Pons (tissue), 1 donor: Measurements from ENCODE around the gene SLC22A3.
"Not testable (repeated sequence)": the region's sequence is repeated elsewhere in the genome, so short reads cannot be mapped to it uniquely, and the experiment has no call there.

Experiments used
- DNase-seq: peaks from one replicate; pipeline ENCODE4 v3.0.0-alpha.2; 2016; ENCODE audit warnings: low spot score

SLC22A3 gene

DNA sequence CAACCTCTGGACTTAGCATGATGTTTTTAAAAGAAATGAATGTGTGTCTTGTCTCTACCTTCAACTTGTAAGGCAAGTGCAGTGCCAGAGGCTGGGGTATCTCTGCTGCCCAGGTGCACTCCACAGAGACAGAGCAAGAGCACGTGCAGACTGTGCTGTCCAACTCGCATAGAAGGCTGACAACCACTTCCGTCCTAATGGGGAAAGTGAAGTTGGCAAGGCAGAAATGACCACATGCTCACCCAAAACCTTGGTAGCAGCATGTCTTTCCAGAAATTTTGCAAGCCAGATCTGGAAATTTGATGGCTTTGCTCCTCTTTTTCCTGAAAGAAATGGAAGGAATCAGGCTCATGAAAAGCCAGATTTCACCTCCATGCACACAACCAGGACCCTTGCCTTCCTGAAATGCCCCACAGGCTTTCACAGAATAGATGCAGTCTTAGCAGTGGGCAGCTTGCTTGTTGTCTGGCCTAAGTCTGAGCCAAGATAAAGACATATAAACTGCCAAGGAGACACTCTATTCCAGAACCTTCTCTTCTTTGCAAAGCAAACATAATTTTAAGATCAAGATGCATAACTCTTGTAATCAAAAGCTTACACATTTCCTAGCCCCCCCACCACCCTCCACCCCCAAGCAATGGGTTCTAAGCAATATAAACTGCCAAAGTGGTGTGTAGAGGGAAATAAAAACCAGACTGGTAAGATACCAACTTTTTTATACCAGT lies 26.8 kb downstream of the SLC22A3 start:
- DNase-seq: no peak

DNA sequence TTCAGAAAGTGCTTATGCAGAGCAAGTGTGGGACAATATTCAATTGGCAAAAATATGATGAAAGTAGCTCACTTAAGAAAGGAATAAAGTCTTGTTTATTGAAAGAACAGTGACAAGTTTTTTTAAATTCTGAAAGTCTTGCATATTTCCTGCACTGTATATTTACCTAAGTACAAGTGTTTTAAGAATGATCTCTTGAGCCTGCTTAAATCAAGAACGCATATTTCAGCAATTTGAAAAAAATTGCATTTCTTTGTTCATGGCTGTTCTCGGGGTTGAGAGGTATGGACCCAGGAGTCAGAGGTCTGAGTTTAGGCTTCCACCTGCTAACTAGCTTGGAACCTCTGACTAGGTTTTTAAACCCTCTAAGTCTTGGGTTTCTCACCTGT lies 27.4 kb downstream of the SLC22A3 start:
- no peak for DNase-seq

DNA sequence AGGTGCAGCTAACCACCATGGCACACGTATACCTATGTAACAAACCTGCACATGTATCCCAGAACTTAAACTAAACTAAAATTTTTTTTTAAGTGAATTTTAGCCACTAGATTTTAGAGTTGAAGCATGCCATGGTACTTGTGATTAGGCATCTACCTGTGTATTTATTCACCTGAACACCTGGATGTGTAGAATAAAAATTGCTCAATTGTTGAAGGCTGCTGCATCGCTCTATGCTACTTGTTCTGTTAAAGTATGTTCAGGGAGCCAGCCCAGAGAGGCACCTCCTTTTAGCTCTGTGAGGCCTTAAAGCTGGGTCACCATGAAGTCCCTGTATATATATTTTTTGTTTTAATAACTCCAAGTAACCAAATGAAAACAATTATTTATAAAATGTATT lies 28.3 kb downstream of the SLC22A3 start:
- DNase-seq: no peak

DNA sequence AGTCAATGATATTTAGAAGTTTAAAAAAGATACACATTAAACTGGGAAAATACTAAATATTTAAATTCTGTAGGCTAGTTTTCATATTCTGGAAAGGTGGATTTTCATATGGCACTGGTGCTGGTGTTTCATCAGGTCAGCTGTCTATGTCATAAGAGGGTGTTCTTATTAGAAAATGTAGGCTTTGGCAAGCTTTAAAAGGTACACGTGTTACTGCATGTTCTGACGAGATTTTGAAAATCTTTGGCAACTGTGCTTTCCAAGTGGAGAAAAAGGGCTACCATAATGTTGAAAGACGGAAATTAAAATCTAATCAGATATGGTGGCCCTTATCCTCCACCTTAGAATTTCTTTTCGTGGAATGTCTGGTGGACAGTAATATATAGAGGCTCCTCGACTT lies 30.0 kb downstream of the SLC22A3 start:
- no peak for DNase-seq

DNA sequence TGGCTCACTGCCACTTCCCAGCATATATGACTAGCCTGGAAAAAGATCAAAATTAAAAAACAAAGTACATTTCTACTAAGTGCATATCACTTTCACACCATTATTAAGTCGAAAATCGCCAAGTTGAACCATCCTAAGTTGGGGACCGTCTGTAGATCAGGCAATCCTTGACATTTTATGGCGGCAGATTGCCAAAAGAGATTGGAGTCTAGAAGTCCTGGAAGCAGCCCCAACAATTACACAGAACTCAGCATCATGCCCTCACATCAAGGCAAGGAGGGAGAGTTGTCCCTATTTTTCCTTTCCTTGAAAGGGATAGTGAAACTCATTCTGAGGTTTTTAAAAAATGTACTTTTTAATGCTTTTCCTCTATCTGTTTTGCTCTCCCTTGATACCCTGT lies 30.7 kb downstream of the SLC22A3 start:
- no peak for DNase-seq

DNA sequence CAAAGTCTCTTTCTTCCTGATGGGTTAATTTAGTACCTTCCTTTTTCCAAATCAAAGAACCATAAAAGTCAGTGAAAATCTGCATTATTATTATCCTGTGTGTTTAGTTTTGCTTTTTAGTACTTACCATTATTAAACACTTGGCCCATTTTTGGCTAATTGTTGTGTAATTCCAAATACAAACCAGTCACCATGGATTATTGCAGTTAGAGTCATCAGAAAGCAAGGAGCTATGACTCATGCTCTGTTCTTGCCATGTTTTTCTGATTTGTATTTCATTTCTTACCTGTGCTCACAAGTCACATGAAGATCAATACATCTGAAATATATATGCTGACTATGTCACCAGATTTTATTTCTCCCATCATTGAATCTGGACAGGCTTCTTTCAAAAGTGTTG lies 31.3 kb downstream of the SLC22A3 start:
- DNase-seq: no peak

DNA sequence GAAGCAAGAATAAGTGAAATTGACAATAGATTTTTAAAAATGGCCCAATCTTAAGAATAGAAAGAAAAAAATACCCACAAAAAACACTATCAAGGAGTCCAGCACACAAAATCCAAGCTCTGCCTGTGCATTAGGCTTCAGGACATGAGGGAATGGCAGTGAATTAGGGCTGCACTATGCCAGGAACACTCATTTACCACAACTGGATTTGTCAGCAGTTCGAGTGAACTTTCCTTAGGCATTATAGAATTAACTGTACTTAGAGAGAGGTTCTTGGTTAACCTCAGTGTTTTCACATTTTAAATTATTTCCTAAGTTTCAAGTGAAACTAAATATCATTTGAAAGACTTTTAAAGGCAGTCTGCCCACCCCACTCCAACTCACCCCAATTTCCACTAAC lies 34.8 kb downstream of the SLC22A3 start:
- DNase-seq: no peak

DNA sequence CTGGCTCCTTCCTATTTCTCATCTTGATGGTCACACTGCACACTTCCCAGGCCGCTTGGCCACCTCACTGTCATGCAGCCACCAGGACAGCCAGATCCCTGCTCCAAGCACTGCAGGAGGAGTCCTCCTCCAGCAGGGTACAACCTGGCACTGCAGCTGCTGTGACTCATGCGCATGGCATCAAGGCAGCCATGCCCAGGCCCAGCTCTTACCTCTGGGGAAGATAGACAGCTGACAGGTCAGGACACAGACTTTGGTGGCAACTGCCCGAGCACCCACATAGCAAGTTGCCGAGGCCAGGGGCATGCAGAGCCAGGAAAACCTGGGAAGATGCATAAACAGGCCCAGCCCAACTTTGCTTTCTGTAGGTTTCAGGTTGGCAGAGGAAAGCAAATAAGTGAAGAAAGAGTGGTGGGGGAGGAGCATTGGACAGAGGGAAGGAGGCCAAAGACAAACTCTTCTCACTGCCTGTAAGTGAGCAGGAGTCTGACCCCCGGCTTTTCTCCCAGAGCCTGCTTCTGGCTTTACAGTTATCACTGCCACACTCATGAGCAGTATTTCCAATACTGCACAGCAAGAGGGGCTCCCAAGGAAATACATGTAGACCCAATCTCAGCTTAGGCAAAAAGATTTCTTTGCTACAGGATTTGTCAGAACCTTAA lies 38.8 kb downstream of the SLC22A3 start:
- DNase-seq: no peak

DNA sequence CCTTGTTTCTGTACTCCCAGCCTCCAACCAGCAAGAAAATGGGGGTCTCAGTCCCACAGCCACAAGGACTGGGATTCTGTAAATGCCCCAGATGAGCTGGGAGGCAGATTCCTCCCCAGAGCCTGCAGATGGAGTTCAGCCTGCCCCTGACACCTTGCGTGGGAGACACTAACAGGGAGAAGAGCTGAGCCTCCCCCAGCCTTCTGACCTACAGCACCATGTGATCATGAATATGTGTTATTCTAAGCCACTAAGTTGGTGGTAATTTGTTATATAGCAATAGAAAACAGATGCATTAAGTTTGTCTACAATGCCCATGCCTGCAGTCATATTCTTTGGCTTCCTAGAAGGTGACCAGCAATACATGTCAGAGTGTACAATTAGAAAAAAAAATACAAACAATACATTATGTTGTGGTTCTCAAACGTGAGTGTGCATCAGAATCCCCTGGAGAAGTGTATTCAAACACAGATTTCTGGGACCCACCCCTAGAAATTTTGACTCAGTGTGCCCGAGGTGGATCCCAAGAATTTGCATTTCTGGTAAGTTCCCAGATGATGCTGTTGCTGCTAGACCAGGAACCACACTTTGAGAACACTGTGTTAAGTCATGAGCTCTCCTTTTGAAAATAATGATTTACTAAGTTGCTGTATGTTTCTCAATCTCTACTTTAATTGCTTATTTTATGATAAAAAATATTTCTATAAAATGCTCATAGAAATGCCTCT lies 39.9 kb downstream of the SLC22A3 start:
- DNase-seq: no peak

DNA sequence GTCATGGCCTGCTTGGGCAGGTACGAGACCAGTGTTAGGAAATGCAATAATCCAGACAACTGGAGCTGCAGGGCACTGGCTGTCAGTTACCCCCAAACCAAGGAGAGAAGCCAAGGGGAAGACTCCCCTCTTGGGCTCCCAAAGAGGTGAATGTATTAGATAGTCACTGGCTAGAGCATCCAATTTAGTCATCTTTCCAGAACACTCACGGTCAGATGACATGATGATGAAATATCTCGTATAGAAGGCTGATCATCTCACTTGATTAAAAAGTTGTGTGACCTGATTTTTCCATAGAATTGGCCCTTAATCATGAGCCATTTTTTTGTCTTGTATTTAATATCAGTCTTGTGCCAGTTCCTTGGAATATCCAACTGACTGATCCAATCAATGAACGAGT lies 40.7 kb downstream of the SLC22A3 start:
- no peak for DNase-seq

DNA sequence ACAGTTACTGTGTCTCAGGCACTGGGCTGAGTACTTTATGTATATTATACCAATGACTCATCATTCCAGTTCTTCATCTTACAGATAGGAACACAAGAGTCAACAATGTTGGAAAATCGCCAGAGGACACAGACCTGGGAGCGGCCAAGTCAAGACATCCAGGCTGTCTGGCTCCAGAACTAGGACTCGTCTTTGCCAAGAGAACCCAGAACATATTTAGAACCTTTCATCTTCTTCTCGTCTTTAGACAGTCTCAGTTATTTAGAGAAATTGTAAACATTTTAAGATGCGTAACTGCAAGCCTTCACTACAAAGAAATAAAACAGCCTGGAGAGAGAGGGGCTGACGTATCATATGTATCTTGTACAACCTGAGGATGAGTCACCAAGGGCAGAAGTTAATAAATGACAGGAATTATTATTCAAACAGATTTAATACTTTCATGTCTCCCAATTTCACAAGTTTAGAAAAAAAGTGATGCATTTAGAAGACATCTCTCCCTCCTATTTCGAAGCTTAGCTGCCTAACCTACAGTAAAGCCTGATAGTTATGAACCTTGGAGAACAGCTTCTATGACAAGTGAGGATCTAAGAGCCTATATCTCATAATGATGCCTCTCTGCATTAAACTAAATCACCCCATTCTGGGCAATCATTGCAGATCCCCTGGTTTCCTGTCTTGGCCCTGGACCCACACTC lies 43.4 kb downstream of the SLC22A3 start:
- DNase-seq: peak; percentile 13

DNA sequence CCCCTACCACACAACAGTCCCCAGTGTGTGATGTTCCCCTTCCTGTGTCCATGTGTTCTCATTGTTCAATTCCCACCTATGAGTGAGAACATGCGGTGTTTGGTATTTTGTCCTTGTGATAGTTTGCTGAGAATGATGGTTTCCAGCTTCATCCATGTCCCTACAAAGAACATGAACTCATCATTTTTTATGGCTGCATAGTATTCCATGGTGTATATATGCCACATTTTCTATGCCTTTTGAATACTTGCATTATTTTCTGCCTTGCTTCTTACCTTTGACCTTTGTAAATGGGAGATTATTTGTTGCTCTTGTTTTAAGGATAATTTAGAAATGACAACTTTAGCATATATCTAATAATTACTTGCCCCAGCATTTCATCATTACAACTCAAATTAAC lies 45.3 kb downstream of the SLC22A3 start:
- not testable (repeated sequence) for DNase-seq

DNA sequence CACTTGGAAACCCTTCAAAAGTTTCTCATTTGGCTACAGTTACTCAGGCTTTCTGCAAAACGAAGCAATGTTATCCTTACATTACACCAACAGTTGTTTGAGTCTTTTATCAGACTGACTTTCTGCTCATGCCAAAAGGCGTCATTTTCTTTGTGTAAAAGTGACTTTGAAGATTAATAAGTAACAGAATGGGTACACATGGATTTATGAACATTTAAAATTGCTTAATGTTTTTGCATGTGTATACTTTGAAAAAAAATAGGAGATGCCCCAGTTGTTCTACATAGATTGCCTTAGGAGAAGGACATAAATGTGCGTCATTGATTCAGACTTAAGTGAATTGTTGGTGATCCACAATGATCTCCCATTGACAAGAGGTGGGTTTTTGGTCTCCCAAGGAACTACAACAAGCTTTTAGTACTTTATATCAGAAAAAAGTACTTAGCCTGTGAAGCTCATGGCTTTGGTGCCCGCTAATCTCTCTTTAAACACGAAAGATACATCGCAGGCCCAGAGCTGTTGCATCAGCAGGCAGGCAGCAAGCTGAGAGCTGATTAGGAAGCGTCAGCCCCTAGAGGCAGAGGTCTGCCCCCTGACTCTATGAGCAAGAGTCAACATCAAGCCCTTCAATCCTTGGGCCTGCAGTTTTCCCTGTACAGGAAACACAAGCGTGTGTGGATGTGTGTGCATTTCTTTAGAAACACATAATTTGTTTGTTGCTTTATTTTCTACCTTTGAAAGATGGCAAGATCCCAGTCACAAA lies 45.9 kb downstream of the SLC22A3 start:
- no peak for DNase-seq

DNA sequence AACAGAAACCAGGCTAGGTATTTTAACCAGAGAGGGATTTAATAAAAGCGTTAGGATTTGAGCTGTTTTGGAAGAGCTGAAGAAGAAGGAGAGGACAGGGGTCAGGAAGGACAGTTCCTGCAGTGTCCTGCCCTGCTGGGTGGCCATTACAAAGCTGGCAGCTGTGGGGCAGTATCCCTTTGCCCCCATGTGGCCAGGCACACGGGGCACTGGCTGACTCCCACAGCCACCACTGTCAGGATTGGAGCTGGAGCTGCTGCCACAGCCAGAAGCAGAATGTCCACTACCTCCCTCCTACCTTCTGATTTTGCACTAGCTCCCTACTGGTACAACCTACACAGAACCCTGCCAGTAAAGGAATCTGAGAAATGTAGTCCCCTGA lies 46.5 kb downstream of the SLC22A3 start:
- DNase-seq: no peak

DNA sequence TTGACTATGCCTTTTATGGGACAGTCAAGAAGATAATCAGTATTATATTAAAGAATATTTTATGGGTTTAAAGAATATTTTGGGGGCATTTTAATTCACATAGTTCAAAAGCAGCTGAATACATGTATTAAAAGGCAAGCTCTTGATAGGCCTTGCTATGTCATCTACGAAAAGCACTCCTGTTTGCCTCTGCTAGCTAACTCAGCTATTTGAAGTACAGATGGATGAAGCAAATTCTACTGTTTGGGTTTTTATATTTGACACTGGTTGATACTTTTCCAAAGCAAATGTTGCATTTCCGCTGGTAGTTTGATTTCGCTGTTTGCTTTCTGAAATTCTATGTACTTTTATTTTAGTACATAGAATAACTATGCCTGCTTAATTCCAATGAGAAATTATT lies 47.0 kb downstream of the SLC22A3 start:
- no peak for DNase-seq

DNA sequence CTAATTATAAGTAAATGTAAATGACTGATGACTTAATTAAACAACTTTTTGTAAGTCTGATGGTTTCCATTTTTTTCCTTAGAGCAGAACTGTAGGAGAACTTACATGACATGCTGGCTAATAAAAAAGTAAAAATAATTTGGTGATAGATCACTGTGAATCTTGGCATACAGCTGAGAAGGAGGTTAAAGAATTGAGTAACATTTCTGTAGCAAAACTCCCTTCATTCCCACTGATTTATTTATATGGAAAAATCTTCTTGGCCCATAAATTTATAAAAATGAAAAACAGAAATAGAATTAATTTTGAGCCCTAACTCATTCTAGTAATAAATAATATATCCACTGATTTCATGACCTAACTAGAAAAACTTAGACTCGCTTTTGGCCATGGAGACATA lies 48.1 kb downstream of the SLC22A3 start:
- no peak for DNase-seq

DNA sequence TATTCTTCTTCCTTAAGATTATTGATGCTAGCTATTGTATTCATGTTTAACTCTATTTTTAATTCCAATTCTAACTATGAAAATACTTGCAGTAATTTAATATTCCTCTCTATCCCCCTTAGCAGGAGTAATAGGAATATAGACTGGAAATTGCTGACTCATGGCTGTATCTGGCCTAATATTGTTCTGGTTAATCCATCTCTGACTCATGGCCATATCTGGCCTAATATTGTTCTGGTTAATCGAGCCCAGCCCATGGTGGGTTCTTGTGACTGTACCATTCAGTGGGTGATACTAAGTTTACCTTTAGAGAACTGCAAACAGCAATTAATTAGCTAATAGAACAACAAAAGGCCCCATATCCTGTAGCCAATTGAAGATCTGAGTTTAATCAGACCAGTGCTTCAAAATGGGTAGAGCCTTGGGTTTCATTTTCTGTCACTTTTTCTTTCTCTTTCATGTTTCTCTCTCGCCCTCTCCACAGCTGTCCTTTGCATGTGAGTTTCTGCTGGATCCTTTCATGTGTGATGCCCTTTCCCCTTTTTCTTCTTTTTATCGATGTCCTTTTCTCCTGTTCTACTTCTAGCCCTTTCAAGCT lies 50.6 kb downstream of the SLC22A3 start:
- DNase-seq: no peak

DNA sequence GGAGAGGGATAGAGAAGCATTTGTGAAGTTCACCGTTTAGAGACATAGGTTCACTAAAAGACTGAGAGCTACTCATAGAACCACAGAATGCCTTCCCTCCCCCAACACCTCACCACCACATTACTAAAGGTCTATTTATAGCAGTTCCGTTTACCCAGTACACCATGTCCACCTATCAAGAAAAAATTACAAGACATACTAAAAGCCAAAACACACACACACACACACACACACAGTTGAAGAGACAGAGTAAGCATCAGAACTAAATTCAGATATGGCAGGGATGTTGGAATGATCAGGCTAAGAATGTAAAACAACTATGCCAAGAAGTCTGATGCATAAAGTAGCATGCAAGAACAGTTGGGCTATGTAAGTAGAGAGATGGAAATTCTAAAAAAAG lies 52.3 kb downstream of the SLC22A3 start:
- DNase-seq: no peak

DNA sequence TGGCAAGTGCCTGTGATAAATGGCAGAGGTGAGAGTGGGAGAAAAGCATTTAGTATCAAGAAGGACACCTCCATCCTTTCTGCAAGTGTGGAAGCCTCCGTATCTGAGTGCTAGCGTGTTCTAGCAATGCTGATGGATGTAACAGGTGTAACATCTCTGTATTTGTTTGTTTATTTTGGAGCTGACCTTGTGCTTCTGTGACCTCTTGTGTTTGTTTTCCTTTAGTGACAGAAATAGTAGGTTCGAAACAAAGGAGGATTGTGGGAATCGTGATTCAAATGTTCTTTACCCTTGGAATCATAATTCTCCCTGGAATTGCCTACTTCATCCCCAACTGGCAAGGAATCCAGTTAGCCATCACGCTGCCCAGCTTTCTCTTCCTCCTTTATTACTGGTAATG lies 60.4 kb downstream of the SLC22A3 start:
- no peak for DNase-seq

DNA sequence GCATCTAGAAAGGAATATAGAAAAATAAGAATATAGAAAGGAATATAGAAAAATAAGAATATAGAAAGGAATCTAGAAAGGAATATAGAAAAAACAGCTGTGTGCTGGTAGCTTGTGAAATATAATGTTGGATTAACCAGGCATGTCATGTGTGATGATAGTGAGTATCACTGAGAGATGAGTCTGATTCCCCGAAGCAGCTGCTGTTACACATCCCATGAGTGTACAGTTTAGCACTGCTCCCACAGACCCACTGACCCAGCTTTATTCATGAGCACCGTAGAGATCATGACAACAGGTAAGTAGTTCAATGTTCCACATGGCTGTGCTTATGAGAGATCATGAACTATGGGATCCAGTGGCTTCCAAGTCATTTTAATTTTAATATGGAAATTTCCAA lies 64.8 kb downstream of the SLC22A3 start:
- DNase-seq: no peak

DNA sequence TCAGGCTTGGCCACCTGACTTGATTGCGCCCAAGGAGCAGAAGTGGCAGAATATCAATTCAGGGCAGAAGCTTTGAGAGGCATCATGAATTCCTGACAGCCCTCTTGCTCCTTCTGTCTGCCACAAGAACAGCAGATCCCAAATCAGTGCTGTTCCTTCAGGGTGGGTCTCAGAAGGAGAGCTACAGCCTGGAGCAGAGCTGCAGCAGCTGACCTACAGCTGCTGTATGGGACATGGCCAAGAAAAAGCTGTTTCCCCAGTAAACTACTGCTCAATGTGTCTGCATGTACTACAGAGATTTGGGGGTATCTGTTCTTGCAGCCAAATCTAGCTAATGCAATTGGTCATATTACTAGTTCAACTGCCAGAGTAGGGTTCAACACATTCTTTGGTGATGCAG lies 69.0 kb downstream of the SLC22A3 start:
- no peak for DNase-seq

DNA sequence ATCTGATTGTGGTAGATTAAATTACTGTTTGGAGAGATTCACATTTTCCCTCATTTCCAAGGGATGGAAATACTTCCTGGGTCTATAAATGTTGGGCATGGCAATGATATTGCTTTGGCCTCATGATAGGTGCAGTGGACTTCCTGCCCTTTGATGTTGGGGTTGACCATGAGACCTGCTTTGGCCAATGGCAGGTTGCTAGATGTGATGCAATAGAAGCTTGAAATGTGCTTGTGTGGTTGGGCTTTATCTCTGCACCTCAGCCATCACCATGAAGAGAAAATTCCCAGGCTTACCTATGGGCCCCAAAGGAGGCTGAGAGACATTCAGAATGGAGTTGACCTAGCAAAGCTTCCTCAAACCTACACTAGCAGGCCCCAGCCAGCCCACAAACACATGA lies 69.4 kb downstream of the SLC22A3 start:
- DNase-seq: no peak
